ENCODE results near the gene PILRA. TPM values are rescaled to one million over a fixed set of nuclear protein-coding genes. Genes with fewer than 3 reads are reported as not detected.

The PILRA gene
- total RNA-seq, 1 experiment from 2014 or later = 0.65 TPM

DNA sequence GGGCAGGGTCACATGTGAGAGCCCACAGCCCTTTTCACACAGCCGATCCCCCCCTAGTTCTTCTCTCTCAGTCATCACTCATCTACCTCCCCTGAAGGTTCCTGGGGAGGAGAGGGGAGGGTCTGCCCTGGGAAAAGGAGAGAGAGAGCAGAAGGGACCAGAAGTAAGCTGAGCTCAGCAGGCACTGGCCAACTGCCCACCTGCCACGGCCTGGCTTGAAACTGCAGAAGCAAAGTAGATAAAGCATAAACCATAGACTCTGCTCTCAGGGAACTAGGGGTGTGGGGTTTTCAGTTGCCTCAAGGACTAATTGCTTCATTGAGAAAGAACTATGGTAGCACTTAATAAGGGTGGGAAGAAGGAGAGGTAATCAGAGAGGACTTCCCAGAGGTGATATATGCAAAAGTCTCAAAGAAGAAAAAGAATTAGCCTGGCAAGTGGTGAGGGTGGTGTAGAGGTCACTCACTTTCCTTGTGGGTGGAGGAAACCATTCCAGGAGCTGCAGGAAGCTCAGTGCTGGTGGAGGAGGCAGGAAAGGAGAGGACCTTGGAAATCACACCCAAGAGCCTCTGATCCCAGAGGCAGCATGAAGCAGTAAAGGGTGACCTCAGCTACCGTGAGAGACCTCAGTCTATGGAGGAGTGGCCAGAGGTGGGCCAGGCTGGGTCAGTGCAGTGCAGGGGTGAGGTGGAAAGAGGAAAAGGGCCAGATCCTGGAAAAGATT lies 17.2 kb downstream of the PILRA start:
- BruUV-seq (replicated peaks) = no TSS peak
- H3K4me3 Mint-ChIP-seq (ENCODE audit: unreplicated experiment) = no peak overlapping the region
- CTCF ChIA-PET = interaction anchor here (0.6 kb wide), 1 partner anchor 335 kb away, joined by 5 read pairs; no protein-coding TSS in a partner anchor
- no peaks in the 10 kb centered on the region for H3K9me3 Mint-ChIP-seq (ENCODE audit: unreplicated experiment)
- no peak for DNase-seq (ENCODE audit: unreplicated experiment)
- TF ChIP-seq, protein P1, sequence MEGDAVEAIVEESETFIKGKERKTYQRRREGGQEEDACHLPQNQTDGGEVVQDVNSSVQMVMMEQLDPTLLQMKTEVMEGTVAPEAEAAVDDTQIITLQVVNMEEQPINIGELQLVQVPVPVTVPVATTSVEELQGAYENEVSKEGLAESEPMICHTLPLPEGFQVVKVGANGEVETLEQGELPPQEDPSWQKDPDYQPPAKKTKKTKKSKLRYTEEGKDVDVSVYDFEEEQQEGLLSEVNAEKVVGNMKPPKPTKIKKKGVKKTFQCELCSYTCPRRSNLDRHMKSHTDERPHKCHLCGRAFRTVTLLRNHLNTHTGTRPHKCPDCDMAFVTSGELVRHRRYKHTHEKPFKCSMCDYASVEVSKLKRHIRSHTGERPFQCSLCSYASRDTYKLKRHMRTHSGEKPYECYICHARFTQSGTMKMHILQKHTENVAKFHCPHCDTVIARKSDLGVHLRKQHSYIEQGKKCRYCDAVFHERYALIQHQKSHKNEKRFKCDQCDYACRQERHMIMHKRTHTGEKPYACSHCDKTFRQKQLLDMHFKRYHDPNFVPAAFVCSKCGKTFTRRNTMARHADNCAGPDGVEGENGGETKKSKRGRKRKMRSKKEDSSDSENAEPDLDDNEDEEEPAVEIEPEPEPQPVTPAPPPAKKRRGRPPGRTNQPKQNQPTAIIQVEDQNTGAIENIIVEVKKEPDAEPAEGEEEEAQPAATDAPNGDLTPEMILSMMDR (IDR thresholded peaks at IDR 0.05; ENCODE audit: unreplicated experiment) = no peak
- peaks cover 64% of the 10 kb centered on the region for H3K27me3 Mint-ChIP-seq (ENCODE audit: insufficient read depth, unreplicated experiment)
- intact Hi-C loops (cut with micrococcal nuclease) = no loop called here
- H3K27ac Mint-ChIP-seq (ENCODE audit: low read depth, unreplicated experiment) = no peak overlapping the region
- POLR2A ChIA-PET = interaction anchor here (0.5 kb wide), 1 partner anchor 301 kb away, joined by 3 read pairs; no protein-coding TSS in a partner anchor
- no peaks in the 10 kb centered on the region for H3K36me3 Mint-ChIP-seq (ENCODE audit: insufficient read depth, unreplicated experiment)
- no peaks in the 10 kb centered on the region for H3K4me1 Mint-ChIP-seq (ENCODE audit: insufficient read depth, unreplicated experiment)

DNA sequence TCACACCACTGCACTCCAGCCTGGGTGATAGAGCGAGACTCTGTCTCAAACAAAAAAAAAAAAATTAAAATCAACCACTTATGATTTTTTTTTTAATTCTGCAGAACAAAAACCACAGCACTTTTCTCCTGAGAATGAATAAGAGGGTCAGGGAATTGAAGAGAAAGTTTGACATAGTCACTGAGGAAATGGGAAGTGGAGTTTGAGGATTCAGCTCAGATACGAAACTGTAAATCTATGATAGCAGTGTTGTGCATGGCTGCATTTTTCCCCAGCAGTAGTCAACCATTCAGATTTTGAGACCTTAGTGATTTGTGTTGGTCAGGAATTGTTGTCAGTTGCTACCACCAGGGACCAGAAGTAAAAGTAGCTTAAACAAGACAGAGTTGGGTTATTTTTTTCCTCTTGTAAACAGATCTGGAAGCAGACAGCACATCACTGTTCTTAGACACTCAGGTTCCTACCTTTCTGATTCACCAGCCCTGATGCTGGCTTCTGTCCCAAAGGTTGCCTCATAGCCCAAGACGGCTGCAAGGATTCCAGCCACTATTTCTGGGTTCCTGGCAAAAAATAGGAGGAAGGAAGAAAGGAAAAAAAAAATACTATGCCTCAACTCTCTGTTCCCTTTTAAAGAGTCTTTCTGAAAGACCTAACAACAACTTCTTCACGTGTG lies 20.1 kb downstream of the PILRA start:
- peak; percentile 35 for DNase-seq (ENCODE audit: unreplicated experiment)
- Mint-ChIP-seq H3K4me1 (ENCODE audit: insufficient read depth, unreplicated experiment) (no peaks in the 10 kb centered on the region), H3K27ac (ENCODE audit: low read depth, unreplicated experiment) (no peak overlapping the region), H3K9me3 (ENCODE audit: unreplicated experiment) (no peaks in the 10 kb centered on the region), H3K4me3 (ENCODE audit: unreplicated experiment) (no peak overlapping the region), H3K27me3 (ENCODE audit: insufficient read depth, unreplicated experiment) (peaks cover 58% of the 10 kb centered on the region), H3K36me3 (ENCODE audit: insufficient read depth, unreplicated experiment) (no peaks in the 10 kb centered on the region)
- CTCF ChIA-PET = interaction anchor here (0.6 kb wide), 2 partner anchors 12 to 39 kb away, joined by 3 read pairs; no protein-coding TSS in a partner anchor
- TF ChIP-seq, protein P1 (IDR thresholded peaks at IDR 0.05; ENCODE audit: unreplicated experiment) = no peak
- POLR2A ChIA-PET = interaction anchor here (0.7 kb wide), 1 partner anchor 31 kb away, joined by 3 read pairs; no protein-coding TSS in a partner anchor
- intact Hi-C loops (cut with micrococcal nuclease) = no loop called here
- no TSS peak for BruUV-seq (replicated peaks)

DNA sequence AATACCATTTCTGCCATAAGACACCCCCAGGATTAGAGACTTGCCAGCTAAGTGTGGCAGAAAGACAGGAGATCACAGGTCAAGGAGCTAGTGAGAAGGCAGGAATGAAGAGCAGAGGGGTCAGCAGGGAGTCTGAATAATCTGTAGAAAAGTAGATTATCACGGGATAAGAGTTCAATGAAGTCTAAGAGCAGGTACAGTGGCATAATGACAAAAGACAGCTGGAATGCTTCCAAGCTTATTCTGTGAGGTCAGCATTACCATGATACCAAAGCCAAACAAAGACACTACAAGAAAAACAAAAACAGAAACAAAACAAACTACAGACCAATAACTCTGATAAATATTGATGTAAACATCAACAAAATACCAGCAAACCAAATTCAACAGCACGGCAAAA lies 20.8 kb downstream of the PILRA start:
- no peak for DNase-seq (ENCODE audit: unreplicated experiment)
- no peak overlapping the region for H3K27ac Mint-ChIP-seq (ENCODE audit: low read depth, unreplicated experiment)
- TF ChIP-seq, protein P1 (IDR thresholded peaks at IDR 0.05; ENCODE audit: unreplicated experiment) = no peak
- no peaks in the 10 kb centered on the region for H3K9me3 Mint-ChIP-seq (ENCODE audit: unreplicated experiment)
- intact Hi-C loops (cut with micrococcal nuclease) = no loop called here
- no peaks in the 10 kb centered on the region for H3K36me3 Mint-ChIP-seq (ENCODE audit: insufficient read depth, unreplicated experiment)
- POLR2A ChIA-PET = interaction anchor here (0.7 to 0.8 kb wide), 2 partner anchors 13 to 31 kb away, joined by 3 read pairs; no protein-coding TSS in a partner anchor
- CTCF ChIA-PET = no interaction called here
- H3K27me3 Mint-ChIP-seq (ENCODE audit: insufficient read depth, unreplicated experiment) = peaks cover 62% of the 10 kb centered on the region
- no TSS peak for BruUV-seq (replicated peaks)
- no peak overlapping the region for H3K4me3 Mint-ChIP-seq (ENCODE audit: unreplicated experiment)
- no peaks in the 10 kb centered on the region for H3K4me1 Mint-ChIP-seq (ENCODE audit: insufficient read depth, unreplicated experiment)

DNA sequence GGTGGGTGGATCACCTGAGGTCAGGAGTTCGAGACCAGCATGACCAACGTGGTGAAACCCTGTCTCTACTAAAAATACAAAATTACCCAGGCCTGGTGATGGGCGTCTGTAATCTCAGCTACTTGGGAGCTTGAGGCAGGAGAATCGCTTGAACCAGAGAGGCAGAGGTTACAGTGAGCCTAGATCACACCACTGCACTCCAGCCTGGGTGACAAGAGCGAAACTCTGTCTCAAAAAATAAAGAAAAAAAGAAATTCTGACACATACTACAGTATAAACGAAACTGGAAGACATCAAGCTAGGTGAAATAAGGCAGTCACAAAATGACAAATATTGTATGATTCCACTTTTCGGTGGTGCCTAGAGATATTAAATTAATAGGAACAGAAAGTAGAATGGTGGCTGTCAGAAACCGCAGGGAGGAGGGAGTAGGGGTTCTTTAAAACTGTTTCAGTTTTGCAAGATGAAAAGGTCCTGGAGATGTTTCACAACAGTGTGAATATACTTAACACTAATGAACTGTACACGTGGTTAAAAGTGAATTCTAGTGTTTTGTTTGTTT lies 23.2 kb downstream of the PILRA start:
- intact Hi-C loops (cut with micrococcal nuclease) = no loop called here
- no peaks in the 10 kb centered on the region for H3K4me1 Mint-ChIP-seq (ENCODE audit: insufficient read depth, unreplicated experiment)
- peaks cover 39% of the 10 kb centered on the region for H3K27me3 Mint-ChIP-seq (ENCODE audit: insufficient read depth, unreplicated experiment)
- no TSS peak for BruUV-seq (replicated peaks)
- CTCF ChIA-PET = interaction anchor here (2.1 kb wide), 1 partner anchor 11 kb away, joined by 15 read pairs; no protein-coding TSS in a partner anchor
- H3K4me3 Mint-ChIP-seq (ENCODE audit: unreplicated experiment) = no peak overlapping the region
- POLR2A ChIA-PET = interaction anchor here (1.0 kb wide), 1 partner anchor 34 kb away, joined by 4 read pairs; no protein-coding TSS in a partner anchor
- H3K36me3 Mint-ChIP-seq (ENCODE audit: insufficient read depth, unreplicated experiment) = no peaks in the 10 kb centered on the region
- H3K9me3 Mint-ChIP-seq (ENCODE audit: unreplicated experiment) = no peaks in the 10 kb centered on the region
- H3K27ac Mint-ChIP-seq (ENCODE audit: low read depth, unreplicated experiment) = no peak overlapping the region
- DNase-seq (ENCODE audit: unreplicated experiment) = no peak
- TF ChIP-seq, protein P1 (IDR thresholded peaks at IDR 0.05; ENCODE audit: unreplicated experiment) = no peak

All from MCF 10A (cell line).